NCI-H524 treated with DMSO at 0.1 percent for 48 hours (cell line): ENCODE data around the gene BSX.

Experiments
- DNase-seq: peaks from one replicate; lab custom pipeline; 2025; lab: John Stamatoyannopoulos, UW

BSX gene

DNA sequence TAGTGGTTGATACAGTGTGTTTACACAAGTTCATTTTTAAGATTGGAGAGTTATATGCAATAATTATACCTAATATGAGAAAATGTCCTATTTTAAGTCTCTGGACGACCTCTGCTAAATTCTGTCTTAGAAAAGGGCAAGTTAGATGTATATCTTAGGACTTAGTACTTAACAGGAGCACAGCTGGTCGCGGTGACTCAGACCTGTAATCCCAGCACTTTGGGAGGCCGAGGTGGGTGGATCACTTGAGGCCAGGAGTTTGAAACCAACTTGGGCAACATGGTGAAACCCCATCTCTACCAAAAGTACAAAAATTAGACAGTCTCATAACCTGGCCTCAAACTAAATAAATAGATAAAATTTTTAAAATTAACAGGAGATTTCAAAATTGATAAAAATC lies 27.2 kb downstream of the BSX start:
- no peak for DNase-seq

- no peak for DNase-seq
These were observed 30.4 kb downstream of the BSX start for GRCh38 chr11:122951211-122951610.

GRCh38 chr11:122938557-122938956 lies 43.1 kb downstream of the BSX start:
- DNase-seq: no peak

DNA sequence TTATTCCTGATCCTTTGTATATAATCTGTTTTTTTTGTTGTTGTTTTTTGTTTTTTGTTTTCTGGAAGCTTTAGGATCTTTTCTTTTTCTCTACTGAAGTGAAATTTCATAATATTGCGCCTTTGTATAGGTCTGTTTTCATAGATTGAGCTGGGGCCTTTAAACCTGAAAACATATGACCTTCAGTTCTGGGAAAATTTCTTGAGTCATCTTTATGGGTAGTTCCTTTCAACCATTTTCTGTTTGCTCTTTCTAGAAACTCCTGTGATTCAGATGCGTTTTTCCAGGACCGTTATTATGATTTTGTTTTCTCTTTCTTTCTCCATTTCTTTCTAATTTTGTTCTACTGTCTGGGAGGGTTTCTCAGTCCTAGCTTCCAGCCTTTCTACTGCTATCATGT lies 43.7 kb downstream of the BSX start:
- DNase-seq: no peak

- DNase-seq: no peak
These were observed 48.2 kb downstream of the BSX start for GRCh38 chr11:122933416-122933815.

DNA sequence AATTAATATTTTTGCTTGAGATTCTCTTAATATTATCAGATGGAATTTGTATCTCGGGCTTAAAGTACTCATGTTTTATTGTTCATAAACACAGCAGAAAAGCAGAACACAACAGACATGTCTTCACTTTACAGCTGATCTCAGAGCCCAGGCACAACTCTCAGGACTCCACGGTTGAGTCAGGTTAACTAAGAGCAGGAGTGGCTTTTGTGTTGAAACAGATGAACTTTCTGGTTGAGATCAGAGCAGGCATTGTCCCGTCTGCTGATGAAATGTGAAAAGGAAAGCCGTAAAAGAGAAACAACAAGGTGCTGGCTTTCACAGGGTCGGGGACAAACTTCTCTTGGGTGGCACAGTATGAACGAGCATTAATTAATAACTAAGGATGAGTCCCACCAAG lies 50.1 kb downstream of the BSX start:
- no peak for DNase-seq
